GM18517 (cell line): ENCODE data around the gene CYSRT1.
A peak's percentile ranks its signal among the peaks of the same experiment; 100 is the strongest.

Experiments used
- ATAC-seq: cut with Tn5 transposase; IDR thresholded peaks from one replicate; pipeline ENCODE4 v1.9.1; 2021; ENCODE audit warnings: mild to moderate bottlenecking, moderate library complexity; ENCODE audit not compliant: unreplicated experiment

CYSRT1 gene

GRCh38 chr9:137224830-137225694, at the start of gene CYSRT1:
Gene CYSRT1 (plus strand): TSS chr9:137225174. CDS start chr9:137225622, 448 bp downstream.
- no peak for ATAC-seq

- ATAC-seq, result no peak
Measured at GRCh38 chr9:137175345-137175961, 49.5 kb upstream of the CYSRT1 start.

GRCh38 chr9:137176302-137177182, 48.4 kb upstream of the CYSRT1 start:
- ATAC-seq, result no peak

- no peak for ATAC-seq
Measured at GRCh38 chr9:137178201-137178938, 46.6 kb upstream of the CYSRT1 start.

- no peak for ATAC-seq
Measured at GRCh38 chr9:137178939-137179630, 45.9 kb upstream of the CYSRT1 start.

GRCh38 chr9:137179761-137180160, 45.2 kb upstream of the CYSRT1 start:
- no peak for ATAC-seq

GRCh38 chr9:137180491-137180890, 44.5 kb upstream of the CYSRT1 start:
- no peak for ATAC-seq

- no peak for ATAC-seq
Measured at GRCh38 chr9:137181680-137182079, 43.3 kb upstream of the CYSRT1 start.

GRCh38 chr9:137182836-137183235, 42.1 kb upstream of the CYSRT1 start:
- no peak for ATAC-seq

- no peak for ATAC-seq
Measured at GRCh38 chr9:137183980-137184595, 40.9 kb upstream of the CYSRT1 start.

- ATAC-seq, result no peak
Measured at GRCh38 chr9:137184881-137185660, 39.9 kb upstream of the CYSRT1 start.

- no peak for ATAC-seq
Measured at GRCh38 chr9:137185921-137186320, 39.1 kb upstream of the CYSRT1 start.

GRCh38 chr9:137186385-137186784, 38.6 kb upstream of the CYSRT1 start:
- ATAC-seq, result no peak

- ATAC-seq, result no peak
Measured at GRCh38 chr9:137187386-137187785, 37.6 kb upstream of the CYSRT1 start.

- no peak for ATAC-seq
Measured at GRCh38 chr9:137188086-137188489, 36.9 kb upstream of the CYSRT1 start.

GRCh38 chr9:137188490-137189296, 36.3 kb upstream of the CYSRT1 start, which contains the start of the genes ANAPC2 and SSNA1:
Gene ANAPC2 (minus strand): TSS chr9:137188560. CDS start chr9:137188532, 28 bp downstream.
Gene SSNA1 (plus strand): TSS chr9:137188676. CDS start chr9:137188727, 51 bp downstream.
- peak; percentile 82 for ATAC-seq
